ENCODE results near the gene JPH3. TPM values are rescaled to one million over a fixed set of nuclear protein-coding genes. Genes with fewer than 3 reads are reported as not detected.

JPH3 gene
- total and polyA plus RNA-seq, 12 donors: 0.06 to 0.79 (median 0.10) TPM; not detected in 6

DNA sequence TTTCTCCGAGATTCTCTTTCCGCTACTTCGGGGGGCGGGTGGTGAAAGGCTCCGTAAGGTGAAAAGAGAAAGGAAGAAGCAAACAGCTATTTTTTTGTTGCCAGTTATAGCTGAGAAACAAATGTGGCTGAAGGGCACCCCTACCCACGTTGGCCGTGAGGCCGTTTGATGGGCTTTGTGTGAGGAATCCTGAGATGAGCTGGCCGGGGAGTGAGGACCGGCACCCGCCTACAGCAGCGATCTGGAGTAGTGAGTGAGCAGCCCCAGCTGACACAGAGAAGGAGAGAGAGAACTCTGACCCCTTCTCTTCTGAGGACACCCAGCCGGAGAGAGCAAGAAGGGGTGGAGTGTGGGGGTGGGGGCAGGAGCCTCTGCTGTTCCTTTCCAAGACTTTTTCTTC, 5.6 kb downstream of the JPH3 start:
- TF ChIP-seq, protein P1, sequence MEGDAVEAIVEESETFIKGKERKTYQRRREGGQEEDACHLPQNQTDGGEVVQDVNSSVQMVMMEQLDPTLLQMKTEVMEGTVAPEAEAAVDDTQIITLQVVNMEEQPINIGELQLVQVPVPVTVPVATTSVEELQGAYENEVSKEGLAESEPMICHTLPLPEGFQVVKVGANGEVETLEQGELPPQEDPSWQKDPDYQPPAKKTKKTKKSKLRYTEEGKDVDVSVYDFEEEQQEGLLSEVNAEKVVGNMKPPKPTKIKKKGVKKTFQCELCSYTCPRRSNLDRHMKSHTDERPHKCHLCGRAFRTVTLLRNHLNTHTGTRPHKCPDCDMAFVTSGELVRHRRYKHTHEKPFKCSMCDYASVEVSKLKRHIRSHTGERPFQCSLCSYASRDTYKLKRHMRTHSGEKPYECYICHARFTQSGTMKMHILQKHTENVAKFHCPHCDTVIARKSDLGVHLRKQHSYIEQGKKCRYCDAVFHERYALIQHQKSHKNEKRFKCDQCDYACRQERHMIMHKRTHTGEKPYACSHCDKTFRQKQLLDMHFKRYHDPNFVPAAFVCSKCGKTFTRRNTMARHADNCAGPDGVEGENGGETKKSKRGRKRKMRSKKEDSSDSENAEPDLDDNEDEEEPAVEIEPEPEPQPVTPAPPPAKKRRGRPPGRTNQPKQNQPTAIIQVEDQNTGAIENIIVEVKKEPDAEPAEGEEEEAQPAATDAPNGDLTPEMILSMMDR (IDR thresholded peaks at IDR 0.05): no peak
- no peak for ATAC-seq
- DNase-seq: no peak
- WGBS, 2 donors: 71 to 84% methylated on average over 13 of the region's 13 CpGs
- Histone ChIP-seq H3K4me1 (peaks cover 0 to 12% (median 3%) of the 10 kb centered on the region in 9 donors), H3K36me3 (no peaks in the 10 kb centered on the region), H3K4me3 (no peak overlapping the region), H3K27me3 (peaks cover 16 to 76% (median 68%) of the 10 kb centered on the region in 7 donors), H3K9me3 (no peaks in the 10 kb centered on the region), H3K27ac (no peak overlapping the region)
- intact Hi-C loops (cut with DNase I): no loop called here

- ATAC-seq: peak; percentile 49 to 71 (median 58)
- intact Hi-C loops (cut with DNase I): no loop called here
Observed at GRCh38 chr16:87608400-87608985, 6.2 kb downstream of the JPH3 start.

DNA sequence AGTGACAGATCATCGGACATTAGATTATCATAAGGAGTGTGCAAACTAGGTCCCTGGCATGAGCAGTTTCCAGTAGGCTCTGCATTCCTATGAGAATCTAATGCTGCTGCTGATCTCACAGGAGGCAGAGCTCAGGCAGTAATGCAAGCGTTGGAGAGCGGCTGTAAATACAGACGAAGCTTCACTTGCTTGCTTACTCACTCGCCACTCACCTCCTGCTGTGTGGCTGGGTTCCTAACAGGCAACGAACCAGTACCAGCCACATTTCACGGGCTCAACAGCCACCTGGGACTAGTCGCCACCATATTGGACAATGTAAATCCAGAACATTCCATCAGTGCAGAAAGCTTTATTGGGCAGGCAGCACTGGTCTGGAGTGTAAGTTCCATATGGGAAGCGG, 7.7 kb downstream of the JPH3 start:
- TF ChIP-seq, protein P1 (IDR thresholded peaks at IDR 0.05): no peak
- no peaks in the 10 kb centered on the region for H3K9me3 ChIP-seq
- peaks cover 0 to 57% (median 46%) of the 10 kb centered on the region in 7 donors for H3K27me3 ChIP-seq
- ATAC-seq: no peak
- no peak overlapping the region for H3K4me3 ChIP-seq
- no peak for DNase-seq
- no peak overlapping the region for H3K27ac ChIP-seq
- WGBS, 2 donors: 76 to 80% methylated on average over 9 of the region's 9 CpGs
- no peaks in the 10 kb centered on the region for H3K4me1 ChIP-seq
- intact Hi-C loops (cut with DNase I): no loop called here
- no peaks in the 10 kb centered on the region for H3K36me3 ChIP-seq

More at GRCh38 chr16:87608400-87608985, 6.2 kb downstream of the JPH3 start:
- 41 to 45% methylated on average over 20 of the region's 20 CpGs for WGBS, 2 donors
- DNase-seq: peak; percentile 70 to 71
- Histone ChIP-seq H3K27ac (no peak overlapping the region), H3K4me1 (peaks cover 0 to 5% (median 0%) of the 10 kb centered on the region in 9 donors), H3K36me3 (no peaks in the 10 kb centered on the region), H3K4me3 (no peak overlapping the region), H3K9me3 (no peaks in the 10 kb centered on the region), H3K27me3 (peaks cover 10 to 72% (median 61%) of the 10 kb centered on the region in 7 donors)
- TF ChIP-seq, protein P1 (IDR thresholded peaks at IDR 0.05): no peak

GRCh38 chr16:87611456-87611855, 9.1 kb downstream of the JPH3 start:
- H3K27ac ChIP-seq: no peak overlapping the region
- intact Hi-C loops (cut with DNase I): no loop called here
- TF ChIP-seq, protein P1 (IDR thresholded peaks at IDR 0.05): no peak
- no peak overlapping the region for H3K4me3 ChIP-seq
- DNase-seq: no peak
- H3K27me3 ChIP-seq: peaks cover 0 to 45% (median 37%) of the 10 kb centered on the region in 7 donors
- H3K4me1 ChIP-seq: no peaks in the 10 kb centered on the region
- ATAC-seq: no peak
- no peaks in the 10 kb centered on the region for H3K36me3 ChIP-seq
- no peaks in the 10 kb centered on the region for H3K9me3 ChIP-seq
- WGBS, 2 donors: 83 to 84% methylated on average over 6 of the region's 6 CpGs

Data from heart right ventricle (tissue), 16 donors.